Upper lobe of left lung (tissue), 6 donors: ENCODE results near the gene TAOK1. TPM values are rescaled to one million over a fixed set of nuclear protein-coding genes. Genes with fewer than 3 reads are reported as not detected.

Experiments used
- ATAC-seq, 2 donors: fragments of 200-7000 bp; cut with Tn5 transposase; one replicate each; pipeline ENCODE4 v1.9.1; 2022; ENCODE audit warnings: mild to moderate bottlenecking in 2 of 2, moderate library complexity in 2 of 2; ENCODE audit not compliant: low FRiP score in 2 of 2
- DNase-seq, 2 donors: peaks; one replicate each; pipeline ENCODE4 v3.0.0-alpha.2; 2019 to 2020
- H3K27ac ChIP-seq, 4 donors: fragments of 200-600 bp; sonication (generic); one replicate each; pipeline ENCODE4 v1.5.1; 2016 to 2019
- H3K27me3 ChIP-seq, 4 donors: fragments of 200-600 bp; sonication (generic); one replicate each; pipeline ENCODE4 v1.5.1; 2017 to 2019
- H3K36me3 ChIP-seq, 4 donors: fragments of 200-600 bp; sonication (generic); one replicate each; pipeline ENCODE4 v1.5.1; 2016 to 2019
- H3K4me1 ChIP-seq, 4 donors: fragments of 200-600 bp; sonication (generic); one replicate each; pipeline ENCODE4 v1.5.1; 2018 to 2019
- H3K4me3 ChIP-seq, 4 donors: fragments of 200-600 bp; sonication (generic); one replicate each; pipeline ENCODE4 v1.5.1; 2017 to 2019; ENCODE audit warnings: mild to moderate bottlenecking in 2 of 4, moderate library complexity in 1 of 4
- H3K9me3 ChIP-seq, 4 donors: fragments of 200-600 bp; sonication (generic); one replicate each; pipeline ENCODE4 v1.5.1; 2018 to 2019
- CTCF ChIP-seq, 6 experiments: fragments of 450-650 bp in 4 of 6; fragments of 200-600 bp in 2 of 6; sonication (generic) in 2 of 6; IDR thresholded peaks; one replicate each; pipeline ENCODE4 v1.5.1; 2016 to 2019; ENCODE audit warnings: antibody characterized with exemption in 6 of 6
- EP300 ChIP-seq, 4 donors: sonication (generic); formaldehyde crosslinking; IDR thresholded peaks; one replicate each; pipeline ENCODE4 v1.5.1; 2017; ENCODE audit warnings: antibody characterized with exemption in 4 of 4, control low read depth in 2 of 4
- POLR2A ChIP-seq, 4 donors: fragments of 450-650 bp; IDR thresholded peaks; one replicate each; pipeline ENCODE4 v1.5.1; 2016 to 2017; ENCODE audit warnings: antibody characterized with exemption in 4 of 4, mild to moderate bottlenecking in 2 of 4
- POLR2AphosphoS5 ChIP-seq, 2 donors: sonication (generic); formaldehyde crosslinking; IDR thresholded peaks; one replicate each; pipeline ENCODE4 v1.5.1; 2017; ENCODE audit warnings: antibody characterized with exemption in 2 of 2
- WGBS, 2 donors: methylation state at CpG; one replicate each; pipeline ENCODE4 v1.1.5; 2017 to 2018; 5-methylcytosine and 5-hydroxymethylcytosine counted together
- total RNA-seq, 6 donors: library from RNA; depleted of rRNA in 4 of 6; stranded (reverse); fragments of >200 nt in 4 of 6; gene quantifications; one replicate each; pipeline versions ENCODE4 v1.1.0 to v1.2.1, GENCODE V29; 2016 to 2021
- donor health status: DM: no; HTN: no; CAD: no; lungs with moderate emphysema.
- donor health status: DM: no; HTN: yes; CAD: no; lungs with severe emphysema.

TAOK1 gene
- total RNA-seq, 6 donors from 2014 or later, result 43.0 to 100 (median 59.3) TPM

- Histone ChIP-seq H3K27ac (peak overlapping the region in 1 of 4 donors; percentile 18), H3K4me1 (peaks cover 12 to 30% (median 21%) of the 10 kb centered on the region in 4 donors), H3K9me3 (no peaks in the 10 kb centered on the region), H3K36me3 (peaks cover 6 to 81% (median 50%) of the 10 kb centered on the region in 4 donors), H3K27me3 (no peaks in the 10 kb centered on the region), H3K4me3 (no peak overlapping the region)
- ATAC-seq, result peak; percentile 82 to 85
- peak in 1 of 2 donors; percentile 90 for DNase-seq
- WGBS, 2 donors, result 62 to 70% methylated on average over 14 to 15 of the region's 15 CpGs
- peak; percentile 82 to 98 (median 94) for TF ChIP-seq CTCF (IDR thresholded peaks at IDR 0.05)
- TF ChIP-seq POLR2A (IDR thresholded peaks at IDR 0.05), result no peak
- TF ChIP-seq POLR2AphosphoS5 (IDR thresholded peaks at IDR 0.05), result peak; percentile 37 to 58
- no peak for TF ChIP-seq EP300 (IDR thresholded peaks at IDR 0.05)
These were observed 190.0 kb downstream of the TAOK1 start for GRCh38 chr17:29579866-29580771.

GRCh38 chr17:29581583-29582253, 191.6 kb downstream of the TAOK1 start:
- TF ChIP-seq POLR2A (IDR thresholded peaks at IDR 0.05) (no peak), POLR2AphosphoS5 (IDR thresholded peaks at IDR 0.05) (no peak), CTCF (IDR thresholded peaks at IDR 0.05) (no peak), EP300 (IDR thresholded peaks at IDR 0.05) (no peak)
- peaks cover 19 to 39% (median 32%) of the 10 kb centered on the region in 4 donors for H3K4me1 ChIP-seq
- ATAC-seq (no peak), DNase-seq (no peak)
- no peaks in the 10 kb centered on the region for H3K9me3 ChIP-seq
- peak overlapping the region in 3 of 4 donors; percentile 15 to 53 (median 18) for H3K27ac ChIP-seq
- peaks cover 0 to 65% (median 36%) of the 10 kb centered on the region in 4 donors for H3K36me3 ChIP-seq
- 89 to 91% methylated on average over 3 to 17 of the region's 20 CpGs for WGBS, 2 donors
- H3K27me3 ChIP-seq, result no peaks in the 10 kb centered on the region
- no peak overlapping the region for H3K4me3 ChIP-seq

- TF ChIP-seq POLR2AphosphoS5 (IDR thresholded peaks at IDR 0.05), result no peak
- TF ChIP-seq POLR2A (IDR thresholded peaks at IDR 0.05), result no peak
- Histone ChIP-seq H3K27ac (peak overlapping the region in 1 of 4 donors; percentile 35), H3K27me3 (no peaks in the 10 kb centered on the region), H3K36me3 (peaks cover 0 to 59% (median 31%) of the 10 kb centered on the region in 4 donors), H3K9me3 (no peaks in the 10 kb centered on the region), H3K4me1 (peaks cover 25 to 45% (median 38%) of the 10 kb centered on the region in 4 donors), H3K4me3 (no peak overlapping the region)
- DNase-seq (no peak), ATAC-seq (no peak)
- 87 to 90% methylated on average over 10 of the region's 10 CpGs for WGBS, 2 donors
These were observed 192.1 kb downstream of the TAOK1 start for GRCh38 chr17:29582254-29582765.

- H3K27ac ChIP-seq, result peak overlapping the region in 1 of 4 donors; percentile 35
- peaks cover 29 to 49% (median 42%) of the 10 kb centered on the region in 4 donors for H3K4me1 ChIP-seq
- WGBS, 2 donors, result 85 to 92% methylated on average over 8 to 13 of the region's 13 CpGs
- H3K36me3 ChIP-seq, result peaks cover 0 to 54% (median 27%) of the 10 kb centered on the region in 4 donors
- no peak overlapping the region for H3K4me3 ChIP-seq
- TF ChIP-seq POLR2A (IDR thresholded peaks at IDR 0.05) (no peak), POLR2AphosphoS5 (IDR thresholded peaks at IDR 0.05) (no peak), EP300 (IDR thresholded peaks at IDR 0.05) (no peak), CTCF (IDR thresholded peaks at IDR 0.05) (no peak)
- H3K9me3 ChIP-seq, result no peaks in the 10 kb centered on the region
- no peak for ATAC-seq
- H3K27me3 ChIP-seq, result no peaks in the 10 kb centered on the region
- DNase-seq, result no peak
These were observed 192.6 kb downstream of the TAOK1 start for GRCh38 chr17:29582772-29583171.
